C4-2B (cell line): ENCODE measurements around the gene GNG11.

Source experiments
- CTCF ChIP-seq: fragments of 450-650 bp; conservative IDR thresholded peaks from 2 replicates; pipeline ENCODE4 v1.5.1; 2017; ENCODE audit warnings: mild to moderate bottlenecking
- ZFX ChIP-seq: fragments of 450-650 bp; IDR thresholded peaks from 2 replicates; pipeline ENCODE4 v1.6.1; 2017

GRCh38 chr7:93926800-93927199, 5.3 kb downstream of the GNG11 start:
- TF ChIP-seq CTCF (no peak), ZFX (no peak)
